HG03280 (cell line): ENCODE data around the gene INPP5A.
"Not testable (repeated sequence)": the region's sequence is repeated elsewhere in the genome, so short reads cannot be mapped to it uniquely, and the experiment has no call there.

Source experiments
- ATAC-seq: cut with Tn5 transposase; IDR thresholded peaks from one replicate; pipeline ENCODE4 v1.9.1; 2021; ENCODE audit warnings: mild to moderate bottlenecking, moderate library complexity; ENCODE audit not compliant: unreplicated experiment

The INPP5A gene

DNA sequence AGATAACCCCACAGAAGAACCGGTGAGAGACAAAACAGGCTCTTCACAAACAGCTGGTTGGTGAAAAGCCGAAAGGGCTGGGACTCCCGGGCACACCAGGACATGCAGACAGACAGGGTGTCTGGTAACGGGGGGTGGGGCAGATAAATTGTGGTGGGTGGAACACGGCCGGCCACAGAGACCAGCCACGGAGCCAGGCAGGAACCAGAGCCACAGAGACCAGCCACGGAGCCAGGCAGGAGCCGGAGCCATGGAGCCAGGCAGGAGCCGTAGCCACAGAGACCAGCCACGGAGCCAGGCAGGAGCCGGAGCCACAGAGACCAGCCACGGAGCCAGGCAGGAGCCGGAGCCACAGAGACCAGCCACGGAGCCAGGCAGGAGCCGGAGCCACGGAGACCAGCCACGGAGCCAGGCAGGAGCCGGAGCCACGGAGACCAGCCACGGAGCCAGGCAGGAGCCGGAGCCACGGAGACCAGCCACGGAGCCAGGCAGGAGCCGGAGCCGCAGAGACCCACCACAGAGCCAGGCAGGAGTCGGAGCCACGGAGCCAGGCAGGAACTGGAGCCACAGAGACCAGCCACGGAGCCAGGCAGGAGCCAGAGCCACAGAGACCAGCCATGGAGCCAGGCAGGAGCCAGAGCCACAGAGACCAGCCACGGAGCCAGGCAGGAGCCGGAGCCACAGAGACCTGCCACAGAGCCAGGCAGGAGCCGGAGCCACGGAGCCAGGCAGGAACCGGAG, 288.4 kb downstream of the INPP5A start:
- not testable (repeated sequence) for ATAC-seq

DNA sequence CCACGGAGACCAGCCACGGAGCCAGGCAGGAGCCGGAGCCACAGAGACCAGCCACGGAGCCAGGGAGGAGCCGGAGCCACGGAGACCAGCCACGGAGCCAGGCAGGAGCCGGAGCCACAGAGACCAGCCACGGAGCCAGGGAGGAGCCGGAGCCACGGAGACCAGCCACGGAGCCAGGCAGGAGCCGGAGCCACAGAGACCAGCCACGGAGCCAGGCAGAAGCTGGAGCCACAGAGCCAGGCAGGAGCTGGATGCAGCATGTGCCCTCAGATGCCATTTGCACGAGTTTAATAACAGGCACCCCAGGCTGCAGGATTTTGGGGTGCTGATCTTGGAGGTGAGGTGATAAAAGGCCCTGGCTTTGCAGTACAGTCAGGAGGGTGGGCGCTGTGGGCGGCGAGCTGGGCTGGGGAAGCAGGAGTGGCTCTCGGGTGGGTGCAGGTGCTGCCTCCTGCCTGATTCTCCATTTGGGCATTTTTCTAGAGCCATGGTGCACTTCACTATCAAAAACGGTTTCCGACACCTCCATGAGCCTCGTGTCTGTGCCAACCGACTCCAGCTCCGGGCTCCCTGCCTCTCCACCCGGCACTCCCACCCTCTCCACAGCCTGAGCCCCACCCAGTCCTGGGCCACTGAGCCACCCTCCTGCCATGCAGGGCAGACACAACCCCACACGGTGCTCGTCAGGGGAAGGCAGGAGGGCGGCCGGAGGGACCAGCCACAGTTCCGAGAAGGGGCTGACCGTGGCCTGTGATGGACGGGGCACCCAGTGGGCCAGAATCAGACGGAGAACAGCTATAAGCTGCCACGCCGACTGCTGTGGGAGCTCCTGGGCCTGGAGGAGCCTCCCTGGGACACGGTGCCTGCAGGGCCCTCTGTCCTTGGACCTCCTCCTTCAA, 289.2 kb downstream of the INPP5A start:
- ATAC-seq, result no peak

DNA sequence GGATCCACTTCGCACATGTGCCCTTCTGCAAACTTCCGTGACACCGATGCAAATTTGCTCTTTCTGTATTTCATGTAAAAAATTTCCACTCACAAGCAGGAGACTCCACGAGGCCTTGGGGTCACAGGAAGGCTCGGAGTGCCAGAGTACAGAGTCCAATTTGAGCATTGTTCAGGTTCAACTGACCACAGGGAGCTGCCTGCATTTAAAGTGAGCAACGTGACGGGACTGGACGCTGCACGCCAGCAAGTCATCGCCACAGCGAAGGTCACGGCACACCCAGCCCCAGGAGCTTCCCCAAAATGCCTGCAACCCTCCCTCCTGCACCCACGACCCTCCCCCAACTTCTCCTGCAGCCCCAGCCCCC, 289.8 kb downstream of the INPP5A start:
- no peak for ATAC-seq

DNA sequence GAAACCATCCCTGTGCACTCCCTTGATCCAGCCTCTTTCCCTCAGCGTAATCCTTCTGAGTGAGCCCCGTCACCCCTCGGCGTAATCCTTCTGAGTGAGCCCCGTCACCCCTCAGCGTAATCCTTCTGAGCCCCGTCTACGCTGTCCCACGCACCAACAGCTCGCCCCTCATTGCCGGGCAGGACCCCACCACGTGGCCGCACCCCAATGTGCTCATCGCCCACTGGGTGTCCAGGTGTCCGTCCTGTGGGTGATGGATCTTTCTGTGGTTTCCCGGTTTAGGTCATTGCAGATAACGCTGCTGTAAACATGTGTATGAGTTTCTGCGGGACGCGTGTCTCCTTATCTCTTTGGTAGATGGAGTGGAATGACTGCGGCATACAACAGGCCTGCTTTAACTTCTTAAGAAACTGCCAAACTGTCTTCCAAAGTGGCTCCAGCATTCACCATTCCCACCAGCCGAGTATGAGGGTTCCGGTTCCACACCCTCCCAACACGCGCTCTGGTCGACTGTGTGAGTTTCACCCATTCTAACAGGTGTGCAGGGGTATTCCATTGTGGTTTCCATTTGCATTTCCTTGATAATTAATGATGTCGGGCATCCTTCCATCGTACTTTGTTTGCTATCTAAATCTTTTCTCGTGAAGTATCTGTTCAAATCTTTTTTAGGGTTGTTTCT, 290.4 kb downstream of the INPP5A start:
- no peak for ATAC-seq

DNA sequence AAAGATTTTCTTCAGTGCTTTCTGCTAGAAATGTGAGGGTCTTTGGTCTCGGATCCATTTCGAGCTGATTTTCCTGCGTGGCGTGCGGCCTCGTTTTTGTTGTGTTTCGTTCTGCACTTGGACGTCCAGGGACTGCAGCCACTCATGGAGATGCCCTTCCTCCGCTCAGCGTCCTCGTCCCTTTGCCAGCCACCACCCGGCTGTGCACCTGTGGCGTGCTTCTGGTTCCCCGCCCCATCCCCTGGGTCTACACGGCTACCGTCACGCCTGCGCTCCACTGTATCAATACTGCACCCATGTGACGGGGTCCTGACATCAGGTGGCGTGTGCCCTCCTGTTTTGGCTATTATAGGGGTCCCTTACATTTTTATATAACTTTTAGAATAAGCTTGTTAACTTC, 291.1 kb downstream of the INPP5A start:
- no peak for ATAC-seq

DNA sequence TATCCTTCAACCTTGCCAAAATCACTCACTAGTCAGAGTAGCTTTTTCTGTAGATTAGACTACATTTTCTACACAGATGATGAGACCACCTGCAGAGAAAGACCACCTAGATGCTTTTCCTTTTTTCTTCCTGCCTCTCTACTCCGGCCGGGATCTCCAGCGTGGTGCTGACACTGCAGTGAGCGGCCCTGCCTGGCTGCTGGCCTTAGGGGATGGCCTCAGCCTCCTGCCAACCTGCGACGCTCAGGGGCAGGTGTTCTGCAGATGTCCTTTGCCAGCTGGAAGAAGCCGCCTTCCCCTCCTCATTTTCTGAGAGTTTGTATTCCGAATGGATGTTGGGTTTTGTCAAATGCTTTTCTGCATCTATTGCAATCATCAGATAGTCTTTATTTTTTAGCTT, 291.8 kb downstream of the INPP5A start:
- no peak for ATAC-seq

DNA sequence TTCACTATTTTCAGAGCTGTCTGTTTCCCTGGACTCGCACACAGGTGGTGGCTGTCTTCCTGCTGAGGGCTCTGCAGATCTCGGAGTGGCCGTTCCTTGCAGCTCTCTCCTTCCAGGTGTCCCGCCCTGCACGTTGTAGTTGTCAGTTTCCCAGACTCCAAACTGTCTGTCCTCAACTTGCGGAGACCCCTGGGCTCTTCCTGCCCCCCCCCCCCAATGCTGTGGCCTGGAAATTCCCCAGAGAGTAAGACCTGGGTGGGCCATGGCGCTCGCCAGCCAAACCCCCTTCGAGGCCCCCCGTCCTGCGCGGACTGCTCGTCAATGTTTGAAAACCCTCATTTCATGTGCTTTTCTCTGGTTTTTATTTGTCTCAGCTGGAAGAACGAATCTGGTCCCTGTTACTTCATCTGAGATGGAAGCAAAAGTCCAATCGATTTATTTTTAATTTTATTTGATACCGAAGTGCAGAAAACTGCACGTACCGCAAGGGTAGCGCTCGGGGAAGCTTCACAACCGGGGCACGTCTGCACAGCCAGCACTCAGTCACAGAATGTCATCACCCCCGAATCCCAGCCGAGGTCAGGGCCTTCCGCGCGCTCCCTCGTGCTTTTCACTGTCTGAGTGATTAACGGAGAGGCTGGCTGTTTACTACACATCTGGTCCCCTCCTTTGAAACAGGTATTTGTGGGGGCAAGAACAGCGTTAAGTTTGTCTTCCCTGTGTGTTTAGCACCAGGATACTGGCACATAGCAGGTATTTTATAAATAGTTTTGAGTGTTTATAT, 294.8 kb downstream of the INPP5A start:
- no peak for ATAC-seq
